SK-N-SH (cell line): ENCODE results near the gene SYT17.

ENCODE experiments used
- EZH2phosphoT487 ChIP-seq: fragments of 200-600 bp; sonication (generic); IDR thresholded peaks from 2 replicates; pipeline ENCODE4 v1.6.1; 2017; ENCODE audit warnings: low read depth, mixed run types, mild to moderate bottlenecking, antibody characterized with exemption, moderate library complexity, borderline replicate concordance
- FOXM1 ChIP-seq: IDR thresholded peaks from 2 replicates; pipeline ENCODE4 v1.4.0; 2012; ENCODE audit warnings: low read depth, mild to moderate bottlenecking
- JUND ChIP-seq: IDR thresholded peaks from 2 replicates; pipeline ENCODE4 v1.4.0; 2012
- RAD21 ChIP-seq: IDR thresholded peaks from 2 replicates; pipeline ENCODE4 v1.6.1; 2012; ENCODE audit warnings: mild to moderate bottlenecking, low read length
- RCOR1 ChIP-seq: fragments of 150-350 bp; IDR thresholded peaks from 2 replicates; pipeline ENCODE4 v1.6.1; 2017; ENCODE audit warnings: antibody characterized with exemption, low read length
- SIN3A ChIP-seq: IDR thresholded peaks from 2 replicates; pipeline ENCODE4 v1.6.1; 2012; ENCODE audit warnings: low read depth, mild to moderate bottlenecking, low read length, moderate library complexity, borderline replicate concordance
- TAF1 ChIP-seq: IDR thresholded peaks from 2 replicates; pipeline ENCODE4 v1.6.1; 2012; ENCODE audit warnings: low read depth, mild to moderate bottlenecking, low read length, moderate library complexity, borderline replicate concordance
- TF ChIP-seq, protein P1 (sequence below): IDR thresholded peaks from 2 replicates; pipeline ENCODE4 v1.4.0; 2012; ENCODE audit warnings: low read depth
- TF ChIP-seq, protein P2 (sequence below): fragments of 200-600 bp; sonication (generic); IDR thresholded peaks from 2 replicates; pipeline ENCODE4 v1.6.1; 2017; ENCODE audit warnings: antibody characterized with exemption, mild to moderate bottlenecking, moderate library complexity
- TF ChIP-seq, protein P3 (sequence below): fragments of 150-350 bp; IDR thresholded peaks from 2 replicates; pipeline ENCODE4 v1.6.1; 2017; ENCODE audit warnings: antibody characterized with exemption, low read length, low read depth, borderline replicate concordance

DNA sequence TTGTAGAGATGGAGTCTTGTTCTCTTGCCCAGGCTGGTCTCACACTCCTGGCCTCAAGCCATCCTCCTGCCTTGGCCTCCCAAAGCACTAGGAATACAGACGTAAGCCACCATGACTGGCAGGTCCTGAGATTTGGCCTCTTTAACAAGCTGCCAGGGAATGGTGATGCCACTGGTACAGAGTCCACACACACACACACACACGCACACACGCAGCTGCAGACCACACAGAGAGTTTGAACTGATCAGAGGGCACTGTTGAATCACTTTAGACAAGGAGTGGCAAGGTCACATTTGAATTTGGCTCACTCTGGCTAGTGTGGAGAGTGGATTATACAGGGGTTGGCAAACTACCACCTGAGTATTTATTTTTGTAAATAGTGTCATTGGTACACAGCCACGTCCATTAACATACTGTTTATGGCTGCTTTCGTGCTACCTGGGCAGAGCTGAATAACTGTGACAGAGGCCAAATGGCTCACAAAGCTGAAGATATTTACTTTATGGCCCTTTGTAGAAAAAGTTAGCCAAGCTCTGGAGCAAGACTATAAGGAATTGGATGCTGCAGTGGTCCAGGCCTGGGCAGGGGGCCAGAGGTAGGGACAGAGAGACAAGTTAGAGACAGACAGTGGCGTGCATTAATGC lies 44.4 kb upstream of the SYT17 start:
- TF ChIP-seq RAD21 (no peak), SIN3A (no peak), EZH2phosphoT487 (no peak), RCOR1 (no peak), JUND (no peak), FOXM1 (no peak), TAF1 (no peak)
- TF ChIP-seq, protein P1, sequence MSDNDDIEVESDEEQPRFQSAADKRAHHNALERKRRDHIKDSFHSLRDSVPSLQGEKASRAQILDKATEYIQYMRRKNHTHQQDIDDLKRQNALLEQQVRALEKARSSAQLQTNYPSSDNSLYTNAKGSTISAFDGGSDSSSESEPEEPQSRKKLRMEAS = no peak
- TF ChIP-seq, protein P2, sequence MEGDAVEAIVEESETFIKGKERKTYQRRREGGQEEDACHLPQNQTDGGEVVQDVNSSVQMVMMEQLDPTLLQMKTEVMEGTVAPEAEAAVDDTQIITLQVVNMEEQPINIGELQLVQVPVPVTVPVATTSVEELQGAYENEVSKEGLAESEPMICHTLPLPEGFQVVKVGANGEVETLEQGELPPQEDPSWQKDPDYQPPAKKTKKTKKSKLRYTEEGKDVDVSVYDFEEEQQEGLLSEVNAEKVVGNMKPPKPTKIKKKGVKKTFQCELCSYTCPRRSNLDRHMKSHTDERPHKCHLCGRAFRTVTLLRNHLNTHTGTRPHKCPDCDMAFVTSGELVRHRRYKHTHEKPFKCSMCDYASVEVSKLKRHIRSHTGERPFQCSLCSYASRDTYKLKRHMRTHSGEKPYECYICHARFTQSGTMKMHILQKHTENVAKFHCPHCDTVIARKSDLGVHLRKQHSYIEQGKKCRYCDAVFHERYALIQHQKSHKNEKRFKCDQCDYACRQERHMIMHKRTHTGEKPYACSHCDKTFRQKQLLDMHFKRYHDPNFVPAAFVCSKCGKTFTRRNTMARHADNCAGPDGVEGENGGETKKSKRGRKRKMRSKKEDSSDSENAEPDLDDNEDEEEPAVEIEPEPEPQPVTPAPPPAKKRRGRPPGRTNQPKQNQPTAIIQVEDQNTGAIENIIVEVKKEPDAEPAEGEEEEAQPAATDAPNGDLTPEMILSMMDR = no peak
- TF ChIP-seq, protein P3, sequence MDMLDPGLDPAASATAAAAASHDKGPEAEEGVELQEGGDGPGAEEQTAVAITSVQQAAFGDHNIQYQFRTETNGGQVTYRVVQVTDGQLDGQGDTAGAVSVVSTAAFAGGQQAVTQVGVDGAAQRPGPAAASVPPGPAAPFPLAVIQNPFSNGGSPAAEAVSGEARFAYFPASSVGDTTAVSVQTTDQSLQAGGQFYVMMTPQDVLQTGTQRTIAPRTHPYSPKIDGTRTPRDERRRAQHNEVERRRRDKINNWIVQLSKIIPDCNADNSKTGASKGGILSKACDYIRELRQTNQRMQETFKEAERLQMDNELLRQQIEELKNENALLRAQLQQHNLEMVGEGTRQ = no peak
